ENCODE measurements around the gene ADAT2.

The ADAT2 gene

DNA sequence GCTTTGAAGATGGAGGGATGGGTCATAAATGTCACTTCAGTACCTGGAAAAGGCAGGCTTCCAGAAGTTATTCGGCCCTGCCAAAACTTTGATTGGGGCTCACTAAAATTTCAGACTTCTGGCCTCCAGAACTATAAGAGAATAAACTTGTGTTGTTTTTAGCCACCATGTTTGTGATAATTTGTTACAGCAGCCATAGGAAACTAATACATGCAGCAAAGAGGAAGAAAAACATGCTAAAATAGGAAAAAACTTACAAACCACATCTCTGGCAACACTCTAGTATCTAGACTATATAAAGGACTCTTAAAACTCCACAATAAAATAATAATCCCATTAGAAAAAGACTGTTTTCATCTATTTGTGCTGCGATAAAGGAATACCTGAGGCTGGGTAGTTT is 9.5 kb downstream of the ADAT2 start:
- no peak for DNase-seq

GRCh38 chr6:143432588-143432987 is 17.9 kb downstream of the ADAT2 start:
- no peak for DNase-seq

DNA sequence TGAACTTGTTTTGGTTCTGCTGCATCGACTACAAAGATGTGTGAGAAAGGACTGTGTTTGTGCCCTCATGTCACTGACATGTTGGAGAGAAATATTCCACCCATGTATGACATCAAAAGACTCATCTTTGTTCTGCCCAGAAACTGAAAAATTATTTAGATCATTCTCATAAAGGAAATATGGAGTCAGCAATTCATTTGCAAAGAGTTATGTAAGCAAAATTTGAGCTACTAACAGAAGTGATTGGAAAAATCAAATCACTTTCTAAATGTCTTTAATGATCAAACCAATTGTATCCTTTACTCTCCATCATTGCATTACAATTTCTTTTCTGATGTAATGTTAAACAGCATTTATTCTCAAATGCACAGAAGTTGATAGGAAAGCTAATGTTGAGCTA is 19.3 kb downstream of the ADAT2 start:
- DNase-seq, result no peak

DNA sequence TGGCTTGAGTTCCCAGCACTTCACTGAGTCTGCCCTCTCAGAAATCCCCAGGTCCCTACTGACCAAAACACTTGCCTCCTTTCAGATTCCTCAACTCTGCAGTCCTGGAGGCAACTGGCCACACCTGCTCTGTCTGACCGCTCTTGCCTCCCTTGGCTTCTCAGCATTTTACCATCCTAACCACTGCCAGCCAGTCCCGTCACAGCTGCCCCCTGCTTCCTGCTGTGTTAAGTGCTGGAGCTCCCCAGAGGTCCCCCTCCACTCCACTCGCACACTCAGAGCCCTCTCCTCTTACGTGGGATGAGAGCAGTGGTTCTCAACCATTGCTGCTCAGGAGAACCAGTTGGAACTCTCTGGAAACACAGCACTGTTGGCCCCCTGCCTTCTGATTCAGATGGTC is 20.5 kb downstream of the ADAT2 start:
- DNase-seq, result no peak

- DNase-seq, result peak; percentile 64
These were observed 23.2 kb downstream of the ADAT2 start for GRCh38 chr6:143427109-143427817.

DNA sequence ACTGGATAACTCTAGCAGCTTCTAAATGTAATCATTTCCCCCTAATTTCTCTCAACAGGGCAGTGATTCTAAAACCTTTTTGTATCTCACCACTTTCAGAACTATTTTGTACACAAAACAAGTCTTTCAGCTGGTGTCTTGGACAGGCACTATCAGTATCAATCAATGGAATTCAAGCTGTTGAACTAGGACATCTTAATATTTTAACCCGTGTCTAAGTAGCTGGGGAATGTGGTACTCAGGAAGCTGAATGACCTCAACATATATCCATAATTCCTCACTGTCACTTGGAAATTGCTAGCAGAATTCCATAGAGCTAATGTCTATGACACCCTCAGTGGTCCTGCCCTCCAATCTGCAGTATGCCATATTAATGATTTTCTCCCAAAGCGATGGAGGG is 24.5 kb downstream of the ADAT2 start:
- DNase-seq, result no peak

DNA sequence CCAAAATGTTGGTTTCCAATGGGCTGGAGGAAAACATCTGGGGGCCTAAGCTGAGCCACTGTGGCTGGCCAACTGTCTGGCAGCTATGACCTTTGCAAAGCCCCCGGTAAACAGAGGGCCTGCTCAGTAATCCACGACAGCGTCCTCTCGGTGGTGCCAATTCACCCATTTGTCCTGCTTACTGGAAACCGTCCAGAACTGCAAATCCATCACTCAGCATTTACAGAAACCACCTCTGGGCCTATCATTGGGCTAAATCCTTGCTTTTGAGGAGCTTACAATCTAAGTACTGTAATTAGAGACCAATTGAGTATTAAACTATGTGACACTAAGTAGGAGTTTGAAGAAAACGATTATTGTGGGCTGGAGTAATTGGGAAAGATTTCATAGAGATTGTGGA is 31.0 kb downstream of the ADAT2 start:
- DNase-seq, result no peak

DNA sequence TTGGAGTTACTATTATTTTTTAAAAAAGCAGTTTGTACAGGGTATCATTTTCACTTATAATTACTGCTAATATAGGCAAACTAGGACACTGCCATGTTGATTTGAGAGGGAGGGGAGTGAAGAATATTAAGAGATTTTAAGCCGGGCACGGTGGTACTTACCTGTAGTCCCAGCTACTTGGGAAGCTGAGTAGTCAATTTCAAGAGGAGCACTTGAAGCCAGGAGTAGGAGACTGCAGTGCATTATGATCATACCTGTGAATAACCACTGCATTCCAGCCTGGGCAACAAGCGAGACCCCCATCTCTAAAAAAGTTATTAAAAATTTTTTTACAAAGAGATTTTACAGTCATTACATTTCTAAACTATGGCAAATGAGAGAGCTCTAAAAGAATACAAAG is 35.7 kb downstream of the ADAT2 start:
- no peak for DNase-seq

DNA sequence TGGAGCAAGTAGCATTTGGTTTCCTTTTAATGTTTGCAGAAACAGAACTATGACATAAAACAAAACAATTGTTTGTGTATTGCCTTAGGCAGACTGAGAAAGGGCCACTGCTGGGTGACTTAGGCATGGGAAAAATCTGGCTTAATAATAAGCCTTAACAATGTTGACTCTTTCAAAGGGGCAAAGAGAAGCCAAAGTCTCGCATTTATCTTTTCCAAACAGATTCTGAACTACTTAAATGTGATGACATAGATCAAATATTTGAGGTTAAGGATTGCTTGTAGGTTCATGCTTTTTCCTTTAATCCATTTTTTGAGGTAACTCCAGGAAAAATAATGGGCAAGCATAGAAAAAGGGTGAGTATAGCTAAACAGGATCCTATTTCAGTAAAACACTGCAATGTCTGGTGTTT is 39.6 kb downstream of the ADAT2 start:
- no peak for DNase-seq

GRCh38 chr6:143408787-143409162 is 41.7 kb downstream of the ADAT2 start:
- no peak for DNase-seq

- no peak for DNase-seq
These were observed 42.2 kb downstream of the ADAT2 start for GRCh38 chr6:143408151-143408786.

DNA sequence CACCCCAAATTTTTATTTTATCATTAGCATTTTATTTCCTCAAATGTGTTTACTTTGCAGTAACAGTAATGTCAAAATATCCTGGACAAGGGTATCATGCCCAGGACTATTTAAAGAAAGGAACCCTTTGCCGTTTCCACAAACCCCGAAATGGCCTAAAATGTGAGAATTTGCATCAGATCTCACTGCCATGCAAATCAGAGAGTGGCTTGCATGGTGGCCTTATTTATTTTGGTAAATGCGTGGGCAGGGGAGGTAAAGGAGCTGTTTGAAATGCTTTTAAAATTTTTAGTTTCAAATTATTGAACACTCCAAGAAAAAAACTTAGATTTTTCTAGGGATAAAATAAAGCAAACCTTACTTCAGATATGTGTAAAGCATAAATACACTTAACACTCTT is 43.8 kb downstream of the ADAT2 start:
- DNase-seq, result no peak

GRCh38 chr6:143405373-143406154 is 44.9 kb downstream of the ADAT2 start:
- DNase-seq, result no peak

GRCh38 chr6:143402721-143403336 is 47.7 kb downstream of the ADAT2 start:
- no peak for DNase-seq

DNA sequence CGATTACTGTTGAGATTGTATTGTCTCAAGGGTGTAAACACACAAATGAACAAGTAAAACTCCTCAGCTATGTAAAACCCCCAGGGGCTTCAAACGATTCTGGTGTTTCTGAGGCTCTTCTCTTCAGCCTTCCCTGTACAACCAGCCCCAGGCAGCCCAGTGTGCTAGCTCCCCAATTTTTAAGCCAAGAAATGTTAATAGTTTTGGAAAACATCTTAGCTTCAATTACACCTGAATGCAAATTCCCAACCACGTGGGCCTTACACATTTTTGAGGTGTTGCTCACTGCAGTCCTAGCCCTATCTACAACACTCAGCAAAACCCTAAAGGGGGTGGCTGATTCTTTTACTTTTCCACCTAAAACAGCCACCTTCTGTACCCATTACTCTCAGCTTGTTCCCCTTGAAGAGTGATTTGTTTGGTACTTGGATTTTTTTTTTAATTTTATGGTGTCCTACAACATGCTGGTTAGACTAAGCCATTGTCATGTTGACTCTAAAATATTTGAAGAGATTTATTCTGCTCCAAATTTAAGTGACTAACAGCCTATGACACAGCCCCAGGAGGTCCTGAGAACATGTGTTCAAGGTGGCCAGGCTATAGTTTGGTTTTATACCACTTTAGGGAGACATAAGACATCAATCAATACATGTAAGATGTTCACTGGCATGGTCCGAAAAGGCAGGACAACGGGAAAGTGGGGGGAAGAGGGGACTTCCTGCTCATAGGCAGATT is 48.7 kb downstream of the ADAT2 start:
- no peak for DNase-seq

GRCh38 chr6:143401068-143401446 is 49.4 kb downstream of the ADAT2 start:
- DNase-seq, result no peak

- DNase-seq, result no peak
These were observed 50.0 kb downstream of the ADAT2 start for GRCh38 chr6:143400258-143401067.

- no peak for DNase-seq
These were observed 50.7 kb downstream of the ADAT2 start for GRCh38 chr6:143399775-143400174.

DNA sequence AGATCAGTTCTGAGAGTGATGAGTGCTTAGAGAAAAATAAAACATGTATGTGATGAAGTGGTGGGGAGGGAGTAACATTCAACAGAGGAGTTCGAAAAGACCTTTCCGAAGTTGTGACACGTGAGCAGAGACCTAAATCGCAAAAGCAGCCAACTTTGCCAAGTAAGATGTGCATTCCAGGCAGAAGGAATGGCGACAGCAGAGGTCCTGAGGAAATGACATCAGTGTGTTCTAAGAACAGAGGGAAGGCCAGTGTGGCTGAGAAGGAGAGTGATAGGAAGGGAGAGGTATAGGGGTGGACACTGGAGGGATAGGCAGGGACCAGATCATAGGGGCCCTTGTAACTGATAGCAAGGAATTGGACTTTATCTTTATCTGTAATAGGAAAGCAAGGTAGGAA is 51.3 kb downstream of the ADAT2 start:
- no peak for DNase-seq

- DNase-seq, result no peak
These were observed 53.0 kb downstream of the ADAT2 start for GRCh38 chr6:143397227-143398222.

All from activated T-cell treated with anti-CD3 and anti-CD28 coated beads for 4 hours (primary cell).